ENCODE data around the gene NRSN1.
"Not testable (repeated sequence)": the region's sequence is repeated elsewhere in the genome, so short reads cannot be mapped to it uniquely, and the experiment has no call there.

Gene NRSN1

GRCh38 chr6:24142733-24143132 is 16.7 kb downstream of the NRSN1 start:
- not testable (repeated sequence) for DNase-seq

GRCh38 chr6:24145690-24146131 is 19.7 kb downstream of the NRSN1 start:
- ATAC-seq (no peak), DNase-seq (no peak)

More at GRCh38 chr6:24142733-24143132, 16.7 kb downstream of the NRSN1 start:
- ATAC-seq, result not testable (repeated sequence)

- ATAC-seq (no peak), DNase-seq (no peak)
Observed at GRCh38 chr6:24146871-24147270, 20.9 kb downstream of the NRSN1 start.

- no peak for ATAC-seq
- DNase-seq, result no peak
Observed at GRCh38 chr6:24147511-24148153, 21.6 kb downstream of the NRSN1 start.

- DNase-seq, result no peak
- no peak for ATAC-seq
Observed at GRCh38 chr6:24148154-24148570, 22.1 kb downstream of the NRSN1 start.

GRCh38 chr6:24148684-24149083 is 22.7 kb downstream of the NRSN1 start:
- DNase-seq, result no peak
- no peak for ATAC-seq

GRCh38 chr6:24149296-24149695 is 23.3 kb downstream of the NRSN1 start:
- no peak for DNase-seq
- ATAC-seq, result no peak

- ATAC-seq (no peak), DNase-seq (no peak)
Observed at GRCh38 chr6:24149836-24150235, 23.8 kb downstream of the NRSN1 start.

- no peak for ATAC-seq
- no peak for DNase-seq
Observed at GRCh38 chr6:24152014-24152413, 26.0 kb downstream of the NRSN1 start.

- ATAC-seq (no peak), DNase-seq (no peak)
Observed at GRCh38 chr6:24154121-24154520, 28.1 kb downstream of the NRSN1 start.

- DNase-seq, result no peak
- no peak for ATAC-seq
Observed at GRCh38 chr6:24157886-24158285, 31.9 kb downstream of the NRSN1 start.

GRCh38 chr6:24183584-24183983 is 57.6 kb downstream of the NRSN1 start:
- ATAC-seq, result no peak
- no peak for DNase-seq

GRCh38 chr6:24186349-24186748 is 60.3 kb downstream of the NRSN1 start:
- ATAC-seq (no peak), DNase-seq (no peak)

GRCh38 chr6:24187965-24188577 is 62.1 kb downstream of the NRSN1 start:
- ATAC-seq (no peak), DNase-seq (no peak)

GRCh38 chr6:24188578-24189080 is 62.6 kb downstream of the NRSN1 start:
- no peak for ATAC-seq
- DNase-seq, result no peak

- no peak for ATAC-seq
- no peak for DNase-seq
Observed at GRCh38 chr6:24191346-24191745, 65.3 kb downstream of the NRSN1 start.

GRCh38 chr6:24193364-24193763 is 67.3 kb downstream of the NRSN1 start:
- DNase-seq (no peak), ATAC-seq (no peak)

GRCh38 chr6:24194978-24195700 is 69.1 kb downstream of the NRSN1 start:
- no peak for ATAC-seq
- DNase-seq, result no peak

GRCh38 chr6:24195836-24196597 is 70.0 kb downstream of the NRSN1 start:
- no peak for ATAC-seq
- no peak for DNase-seq
